ENCODE measurements around the gene MPHOSPH9. TPM values are rescaled to one million over a fixed set of nuclear protein-coding genes. Genes with fewer than 3 reads are reported as not detected.

Gene MPHOSPH9
- total RNA-seq, 1 experiment from 2014 or later: 47.5 TPM

DNA sequence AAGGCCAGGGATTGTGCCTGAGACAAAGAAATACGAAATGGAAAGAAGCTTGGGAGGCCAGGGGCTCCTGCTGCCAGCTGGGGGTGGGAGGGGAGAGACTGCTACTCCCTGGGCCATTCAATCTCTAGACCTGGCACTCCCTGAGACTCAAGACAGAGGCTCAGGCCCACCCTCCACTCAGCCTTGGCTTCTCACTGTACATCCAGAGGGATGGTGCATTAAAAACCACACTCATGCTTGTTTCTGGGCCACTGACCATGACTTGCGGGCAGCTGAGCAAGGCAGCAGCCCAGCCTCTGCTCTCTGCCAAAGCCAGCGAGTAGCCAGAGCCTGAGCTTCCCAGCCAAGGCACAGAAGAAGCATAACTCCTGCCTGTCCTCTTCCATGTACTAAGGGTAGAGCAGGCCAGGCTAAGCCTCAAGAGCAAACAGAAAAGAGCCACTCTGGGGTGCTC lies 123.6 kb downstream of the MPHOSPH9 start:
- H3K4me1 Mint-ChIP-seq: peaks cover 37% of the 10 kb centered on the region

DNA sequence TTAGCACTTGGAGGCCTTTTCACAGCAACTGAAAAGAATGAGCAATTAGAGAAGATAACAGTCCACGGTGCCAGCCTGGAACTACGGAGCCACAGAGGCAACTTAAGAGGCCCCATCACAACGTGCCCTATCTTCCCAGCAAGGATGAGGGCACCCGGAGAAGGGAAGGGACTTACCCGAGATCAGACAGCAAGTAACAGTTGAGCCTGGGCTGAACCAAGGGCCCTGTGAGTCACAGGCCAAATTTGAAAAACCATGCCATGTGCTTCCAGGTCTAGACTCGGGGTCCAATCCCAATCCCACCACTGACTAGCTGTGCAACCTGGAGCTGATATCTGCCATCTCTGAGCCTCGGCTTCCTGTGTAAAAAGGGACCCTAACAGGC lies 124.3 kb downstream of the MPHOSPH9 start:
- no peaks in the 10 kb centered on the region for H3K9me3 Mint-ChIP-seq
- H3K4me3 Mint-ChIP-seq: no peak overlapping the region
- TF ChIP-seq ZNF219 (CRISPR knock-in tag; IDR thresholded peaks at IDR 0.05; ENCODE audit: borderline replicate concordance): no peak
- no peak for TF ChIP-seq TP53 (CRISPR knock-in tag; IDR thresholded peaks at IDR 0.05)
- no peak for TF ChIP-seq MYBL2 (CRISPR knock-in tag; IDR thresholded peaks at IDR 0.05)
- TF ChIP-seq, protein P1, sequence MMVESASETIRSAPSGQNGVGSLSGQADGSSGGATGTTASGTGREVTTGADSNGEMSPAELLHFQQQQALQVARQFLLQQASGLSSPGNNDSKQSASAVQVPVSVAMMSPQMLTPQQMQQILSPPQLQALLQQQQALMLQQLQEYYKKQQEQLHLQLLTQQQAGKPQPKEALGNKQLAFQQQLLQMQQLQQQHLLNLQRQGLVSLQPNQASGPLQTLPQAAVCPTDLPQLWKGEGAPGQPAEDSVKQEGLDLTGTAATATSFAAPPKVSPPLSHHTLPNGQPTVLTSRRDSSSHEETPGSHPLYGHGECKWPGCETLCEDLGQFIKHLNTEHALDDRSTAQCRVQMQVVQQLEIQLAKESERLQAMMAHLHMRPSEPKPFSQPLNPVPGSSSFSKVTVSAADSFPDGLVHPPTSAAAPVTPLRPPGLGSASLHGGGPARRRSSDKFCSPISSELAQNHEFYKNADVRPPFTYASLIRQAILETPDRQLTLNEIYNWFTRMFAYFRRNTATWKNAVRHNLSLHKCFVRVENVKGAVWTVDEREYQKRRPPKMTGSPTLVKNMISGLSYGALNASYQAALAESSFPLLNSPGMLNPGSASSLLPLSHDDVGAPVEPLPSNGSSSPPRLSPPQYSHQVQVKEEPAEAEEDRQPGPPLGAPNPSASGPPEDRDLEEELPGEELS (CRISPR knock-in tag; IDR thresholded peaks at IDR 0.05): no peak
- TF ChIP-seq, protein P2, sequence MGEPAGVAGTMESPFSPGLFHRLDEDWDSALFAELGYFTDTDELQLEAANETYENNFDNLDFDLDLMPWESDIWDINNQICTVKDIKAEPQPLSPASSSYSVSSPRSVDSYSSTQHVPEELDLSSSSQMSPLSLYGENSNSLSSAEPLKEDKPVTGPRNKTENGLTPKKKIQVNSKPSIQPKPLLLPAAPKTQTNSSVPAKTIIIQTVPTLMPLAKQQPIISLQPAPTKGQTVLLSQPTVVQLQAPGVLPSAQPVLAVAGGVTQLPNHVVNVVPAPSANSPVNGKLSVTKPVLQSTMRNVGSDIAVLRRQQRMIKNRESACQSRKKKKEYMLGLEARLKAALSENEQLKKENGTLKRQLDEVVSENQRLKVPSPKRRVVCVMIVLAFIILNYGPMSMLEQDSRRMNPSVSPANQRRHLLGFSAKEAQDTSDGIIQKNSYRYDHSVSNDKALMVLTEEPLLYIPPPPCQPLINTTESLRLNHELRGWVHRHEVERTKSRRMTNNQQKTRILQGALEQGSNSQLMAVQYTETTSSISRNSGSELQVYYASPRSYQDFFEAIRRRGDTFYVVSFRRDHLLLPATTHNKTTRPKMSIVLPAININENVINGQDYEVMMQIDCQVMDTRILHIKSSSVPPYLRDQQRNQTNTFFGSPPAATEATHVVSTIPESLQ (CRISPR knock-in tag; IDR thresholded peaks at IDR 0.05): no peak
- no peak for TF ChIP-seq GABPB1 (CRISPR knock-in tag; IDR thresholded peaks at IDR 0.05)
- TF ChIP-seq MXD4 (CRISPR knock-in tag; IDR thresholded peaks at IDR 0.05; ENCODE audit: borderline replicate concordance): no peak
- TF ChIP-seq, protein P3, sequence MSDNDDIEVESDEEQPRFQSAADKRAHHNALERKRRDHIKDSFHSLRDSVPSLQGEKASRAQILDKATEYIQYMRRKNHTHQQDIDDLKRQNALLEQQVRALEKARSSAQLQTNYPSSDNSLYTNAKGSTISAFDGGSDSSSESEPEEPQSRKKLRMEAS (CRISPR knock-in tag; IDR thresholded peaks at IDR 0.05): no peak
- TF ChIP-seq ZNF396 (CRISPR knock-in tag; IDR thresholded peaks at IDR 0.05; ENCODE audit: borderline replicate concordance): no peak
- CTCF ChIA-PET: interaction anchor here (1.0 kb wide), 1 partner anchor 315 kb away, joined by 4 read pairs; no protein-coding TSS in a partner anchor
- DNase-seq (ENCODE audit: low spot score) (no peak), ATAC-seq (no peak)
- peaks cover 41% of the 10 kb centered on the region for H3K4me1 Mint-ChIP-seq
- no peak overlapping the region for H3K27ac Mint-ChIP-seq
- no peaks in the 10 kb centered on the region for H3K36me3 Mint-ChIP-seq
- POLR2A ChIA-PET: interaction anchor here (0.5 kb wide), 1 partner anchor 136 kb away, joined by 7 read pairs; no protein-coding TSS in a partner anchor
- H3K27me3 Mint-ChIP-seq (ENCODE audit: low read depth): no peaks in the 10 kb centered on the region; the same call in 1 of the 2 replicates

More for the DNA sequence above, 123.6 kb downstream of the MPHOSPH9 start:
- H3K27me3 Mint-ChIP-seq (ENCODE audit: low read depth): no peaks in the 10 kb centered on the region; the same call in 1 of the 2 replicates
- ATAC-seq: no peak
- no peak for TF ChIP-seq ESRRA (CRISPR knock-in tag; IDR thresholded peaks at IDR 0.05; ENCODE audit: borderline replicate concordance)
- TF ChIP-seq, protein P4, sequence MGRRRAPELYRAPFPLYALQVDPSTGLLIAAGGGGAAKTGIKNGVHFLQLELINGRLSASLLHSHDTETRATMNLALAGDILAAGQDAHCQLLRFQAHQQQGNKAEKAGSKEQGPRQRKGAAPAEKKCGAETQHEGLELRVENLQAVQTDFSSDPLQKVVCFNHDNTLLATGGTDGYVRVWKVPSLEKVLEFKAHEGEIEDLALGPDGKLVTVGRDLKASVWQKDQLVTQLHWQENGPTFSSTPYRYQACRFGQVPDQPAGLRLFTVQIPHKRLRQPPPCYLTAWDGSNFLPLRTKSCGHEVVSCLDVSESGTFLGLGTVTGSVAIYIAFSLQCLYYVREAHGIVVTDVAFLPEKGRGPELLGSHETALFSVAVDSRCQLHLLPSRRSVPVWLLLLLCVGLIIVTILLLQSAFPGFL (CRISPR knock-in tag; IDR thresholded peaks at IDR 0.05; ENCODE audit: borderline replicate concordance): no peak
- CTCF ChIA-PET: interaction anchor here (1.8 kb wide), 1 partner anchor 46 kb away, joined by 7 read pairs; no protein-coding TSS in a partner anchor
- POLR2A ChIA-PET: no interaction called here
- H3K36me3 Mint-ChIP-seq: no peaks in the 10 kb centered on the region
- DNase-seq (ENCODE audit: low spot score): no peak
- H3K4me3 Mint-ChIP-seq: no peak overlapping the region
- H3K27ac Mint-ChIP-seq: no peak overlapping the region
- no peaks in the 10 kb centered on the region for H3K9me3 Mint-ChIP-seq

DNA sequence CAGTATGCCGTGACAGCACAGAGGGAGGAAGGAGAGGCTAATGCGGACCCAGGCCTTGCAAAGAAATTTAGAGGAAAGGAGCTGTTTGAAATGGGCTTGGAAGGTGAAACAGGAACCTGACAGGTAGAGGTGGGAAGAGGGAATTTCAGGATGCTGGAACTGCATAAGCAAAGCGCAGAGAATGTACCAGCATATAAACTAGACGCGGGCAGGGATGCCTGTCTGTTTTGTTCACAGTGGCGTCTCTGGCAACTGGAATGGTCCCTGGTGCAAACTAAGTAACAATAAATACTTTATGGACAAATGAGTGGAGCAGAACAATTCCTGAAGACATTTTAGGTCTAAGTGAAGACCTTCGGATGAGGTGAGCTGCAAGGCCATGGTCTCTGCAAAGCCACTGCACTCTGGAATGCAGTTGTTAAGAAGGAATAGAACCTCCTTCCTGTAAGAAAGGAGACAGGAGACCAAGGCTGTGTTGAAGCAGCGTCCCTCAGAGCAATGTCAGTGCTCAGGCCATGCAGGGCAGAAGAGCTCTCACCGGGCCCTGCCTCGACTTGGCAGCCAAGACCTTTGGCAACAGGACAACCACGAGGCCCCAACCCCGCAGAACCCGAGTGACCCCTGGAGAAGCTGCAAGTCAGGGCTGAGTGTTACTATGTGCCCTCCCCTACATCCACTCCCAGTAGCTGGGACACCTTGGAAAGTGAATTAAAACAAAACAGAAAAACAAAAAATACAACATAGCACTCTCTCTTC lies 124.8 kb downstream of the MPHOSPH9 start:
- no peak for ATAC-seq
- CTCF ChIA-PET: interaction anchor here (1.0 to 1.3 kb wide), 2 partner anchors 130 to 314 kb away, joined by 4 read pairs; no protein-coding TSS in a partner anchor
- no peaks in the 10 kb centered on the region for H3K36me3 Mint-ChIP-seq
- no peaks in the 10 kb centered on the region; the same call in 1 of the 2 replicates for H3K27me3 Mint-ChIP-seq (ENCODE audit: low read depth)
- POLR2A ChIA-PET: no interaction called here
- no peaks in the 10 kb centered on the region for H3K9me3 Mint-ChIP-seq
- H3K4me3 Mint-ChIP-seq: no peak overlapping the region
- peaks cover 46% of the 10 kb centered on the region for H3K4me1 Mint-ChIP-seq
- DNase-seq (ENCODE audit: low spot score): no peak
- no peak for TF ChIP-seq ZNF396 (CRISPR knock-in tag; IDR thresholded peaks at IDR 0.05; ENCODE audit: borderline replicate concordance)
- no peak for TF ChIP-seq SP1 (CRISPR knock-in tag; conservative IDR thresholded peaks at IDR 0.05)
- TF ChIP-seq GABPB1 (CRISPR knock-in tag; IDR thresholded peaks at IDR 0.05): no peak
- no peak for TF ChIP-seq RORB (CRISPR knock-in tag; IDR thresholded peaks at IDR 0.05)
- TF ChIP-seq FOXK1 (CRISPR knock-in tag; IDR thresholded peaks at IDR 0.05): no peak
- no peak for TF ChIP-seq GRHL2 (CRISPR knock-in tag; IDR thresholded peaks at IDR 0.05; ENCODE audit: insufficient replicate concordance, severe bottlenecking)
- no peak overlapping the region for H3K27ac Mint-ChIP-seq
